ENCODE data around the gene RCCD1.
A peak's percentile ranks its signal among the peaks of the same experiment; 100 is the strongest.

RCCD1 gene

GRCh38 chr15:90930861-90931574 is 23.7 kb upstream of the RCCD1 start:
- Mint-ChIP-seq H3K4me3 (peak overlapping the region; percentile 99), H3K36me3 (ENCODE audit: low read depth) (peaks cover 4% of the 10 kb centered on the region), H3K27me3 (no peaks in the 10 kb centered on the region), H3K4me1 (ENCODE audit: low read depth) (peaks cover 46% of the 10 kb centered on the region), H3K27ac (peak overlapping the region; percentile 99), H3K9me3 (no peaks in the 10 kb centered on the region)

GRCh38 chr15:90931575-90931827 is 23.2 kb upstream of the RCCD1 start:
- Mint-ChIP-seq H3K27ac (peak overlapping the region; percentile 99), H3K36me3 (ENCODE audit: low read depth) (peaks cover 8% of the 10 kb centered on the region), H3K27me3 (no peaks in the 10 kb centered on the region), H3K4me1 (ENCODE audit: low read depth) (peaks cover 51% of the 10 kb centered on the region), H3K4me3 (peak overlapping the region; percentile 99), H3K9me3 (no peaks in the 10 kb centered on the region)

GRCh38 chr15:90931828-90932659 is 22.6 kb upstream of the RCCD1 start, which contains the start of gene HDDC3:
Gene HDDC3, minus strand, starts transcription at chr15:90932549. Its CDS starts 9 bp downstream, at chr15:90932540.
- peaks cover 56% of the 10 kb centered on the region for H3K4me1 Mint-ChIP-seq (ENCODE audit: low read depth)
- no peaks in the 10 kb centered on the region for H3K27me3 Mint-ChIP-seq
- H3K36me3 Mint-ChIP-seq (ENCODE audit: low read depth) = peaks cover 14% of the 10 kb centered on the region
- H3K9me3 Mint-ChIP-seq = no peaks in the 10 kb centered on the region
- peak within 1 kb of the TSS; percentile 99 for H3K4me3 Mint-ChIP-seq
- peak within 1 kb of the TSS; percentile 99 for H3K27ac Mint-ChIP-seq

- H3K4me3 Mint-ChIP-seq = peak overlapping the region; percentile 99
- peak overlapping the region; percentile 86 for H3K27ac Mint-ChIP-seq
- H3K4me1 Mint-ChIP-seq (ENCODE audit: low read depth) = peaks cover 56% of the 10 kb centered on the region
- H3K36me3 Mint-ChIP-seq (ENCODE audit: low read depth) = peaks cover 14% of the 10 kb centered on the region
- H3K27me3 Mint-ChIP-seq = no peaks in the 10 kb centered on the region
- H3K9me3 Mint-ChIP-seq = no peaks in the 10 kb centered on the region
Measured at GRCh38 chr15:90932660-90932991, 22.1 kb upstream of the RCCD1 start.

GRCh38 chr15:90933301-90933700 is 21.4 kb upstream of the RCCD1 start:
- Mint-ChIP-seq H3K9me3 (no peaks in the 10 kb centered on the region), H3K27ac (no peak overlapping the region), H3K4me3 (peak overlapping the region; percentile 26), H3K4me1 (ENCODE audit: low read depth) (peaks cover 55% of the 10 kb centered on the region), H3K36me3 (ENCODE audit: low read depth) (peaks cover 15% of the 10 kb centered on the region), H3K27me3 (no peaks in the 10 kb centered on the region)

GRCh38 chr15:90934256-90934948 is 20.3 kb upstream of the RCCD1 start:
- H3K36me3 Mint-ChIP-seq (ENCODE audit: low read depth) = peaks cover 19% of the 10 kb centered on the region
- peaks cover 49% of the 10 kb centered on the region for H3K4me1 Mint-ChIP-seq (ENCODE audit: low read depth)
- H3K9me3 Mint-ChIP-seq = no peaks in the 10 kb centered on the region
- peak overlapping the region; percentile 92 for H3K27ac Mint-ChIP-seq
- H3K4me3 Mint-ChIP-seq = peak overlapping the region; percentile 83
- no peaks in the 10 kb centered on the region for H3K27me3 Mint-ChIP-seq

GRCh38 chr15:90934949-90935751 is 19.5 kb upstream of the RCCD1 start, which contains the start of gene UNC45A:
Gene UNC45A, plus strand, starts transcription at chr15:90935285. Its CDS starts 40 bp downstream, at chr15:90935325.
- Mint-ChIP-seq H3K4me1 (ENCODE audit: low read depth) (peaks cover 43% of the 10 kb centered on the region), H3K27me3 (no peaks in the 10 kb centered on the region), H3K4me3 (peak within 1 kb of the TSS; percentile 83), H3K9me3 (no peaks in the 10 kb centered on the region), H3K27ac (peak within 1 kb of the TSS; percentile 92), H3K36me3 (ENCODE audit: low read depth) (peaks cover 22% of the 10 kb centered on the region)

- H3K27ac Mint-ChIP-seq = no peak overlapping the region
- no peaks in the 10 kb centered on the region for H3K27me3 Mint-ChIP-seq
- peak overlapping the region; percentile 83 for H3K4me3 Mint-ChIP-seq
- H3K9me3 Mint-ChIP-seq = no peaks in the 10 kb centered on the region
- H3K36me3 Mint-ChIP-seq (ENCODE audit: low read depth) = peaks cover 37% of the 10 kb centered on the region
- H3K4me1 Mint-ChIP-seq (ENCODE audit: low read depth) = peaks cover 29% of the 10 kb centered on the region
Measured at GRCh38 chr15:90936823-90937222, 17.9 kb upstream of the RCCD1 start.

GRCh38 chr15:90938261-90938660 is 16.4 kb upstream of the RCCD1 start:
- no peak overlapping the region for H3K27ac Mint-ChIP-seq
- H3K36me3 Mint-ChIP-seq (ENCODE audit: low read depth) = peaks cover 48% of the 10 kb centered on the region
- H3K27me3 Mint-ChIP-seq = no peaks in the 10 kb centered on the region
- no peaks in the 10 kb centered on the region for H3K9me3 Mint-ChIP-seq
- H3K4me1 Mint-ChIP-seq (ENCODE audit: low read depth) = peaks cover 25% of the 10 kb centered on the region
- no peak overlapping the region for H3K4me3 Mint-ChIP-seq

GRCh38 chr15:90939756-90940155 is 14.9 kb upstream of the RCCD1 start:
- Mint-ChIP-seq H3K27me3 (no peaks in the 10 kb centered on the region), H3K27ac (no peak overlapping the region), H3K36me3 (ENCODE audit: low read depth) (peaks cover 54% of the 10 kb centered on the region), H3K9me3 (no peaks in the 10 kb centered on the region), H3K4me3 (no peak overlapping the region), H3K4me1 (ENCODE audit: low read depth) (peaks cover 14% of the 10 kb centered on the region)

- H3K27ac Mint-ChIP-seq = no peak overlapping the region
Measured at GRCh38 chr15:90941038-90941437, 13.6 kb upstream of the RCCD1 start.

GRCh38 chr15:90942354-90943120 is 12.1 kb upstream of the RCCD1 start:
- Mint-ChIP-seq H3K27ac (no peak overlapping the region), H3K27me3 (no peaks in the 10 kb centered on the region), H3K9me3 (no peaks in the 10 kb centered on the region), H3K4me1 (ENCODE audit: low read depth) (no peaks in the 10 kb centered on the region), H3K4me3 (no peak overlapping the region), H3K36me3 (ENCODE audit: low read depth) (peaks cover 54% of the 10 kb centered on the region)

More at GRCh38 chr15:90941038-90941437, 13.6 kb upstream of the RCCD1 start:
- H3K4me3 Mint-ChIP-seq = no peak overlapping the region
- H3K36me3 Mint-ChIP-seq (ENCODE audit: low read depth) = peaks cover 60% of the 10 kb centered on the region
- H3K9me3 Mint-ChIP-seq = no peaks in the 10 kb centered on the region
- H3K4me1 Mint-ChIP-seq (ENCODE audit: low read depth) = peaks cover 9% of the 10 kb centered on the region
- no peaks in the 10 kb centered on the region for H3K27me3 Mint-ChIP-seq

GRCh38 chr15:90945091-90945490 is 9.6 kb upstream of the RCCD1 start:
- no peak overlapping the region for H3K4me3 Mint-ChIP-seq
- H3K36me3 Mint-ChIP-seq (ENCODE audit: low read depth) = peaks cover 58% of the 10 kb centered on the region
- H3K27ac Mint-ChIP-seq = no peak overlapping the region
- no peaks in the 10 kb centered on the region for H3K27me3 Mint-ChIP-seq
- no peaks in the 10 kb centered on the region for H3K9me3 Mint-ChIP-seq
- no peaks in the 10 kb centered on the region for H3K4me1 Mint-ChIP-seq (ENCODE audit: low read depth)

- Mint-ChIP-seq H3K36me3 (ENCODE audit: low read depth) (peaks cover 48% of the 10 kb centered on the region), H3K4me1 (ENCODE audit: low read depth) (no peaks in the 10 kb centered on the region), H3K27me3 (no peaks in the 10 kb centered on the region), H3K9me3 (no peaks in the 10 kb centered on the region), H3K27ac (no peak overlapping the region), H3K4me3 (no peak overlapping the region)
Measured at GRCh38 chr15:90946538-90946937, 8.1 kb upstream of the RCCD1 start.

All from stimulated activated naive CD8-positive, alpha-beta T cell treated with anti-CD3 and anti-CD28 coated beads, Interleukin-15, Interleukin-2, amounts not matched to agents 100 ng/mL and 50 ng/mL, for 24 hours (primary cell).